Astrocyte of the cerebellum (primary cell): Measurements from ENCODE around the gene HRH3.

ENCODE experiments used
- DNase-seq: peaks from one replicate; pipeline ENCODE4 v3.0.0-alpha.2; 2011; ENCODE audit warnings: low read depth
- H3K4me3 ChIP-seq: 2 replicates; pipeline ENCODE4 v1.5.1; 2011; ENCODE audit warnings: mild to moderate bottlenecking, low read depth, low read length, moderate library complexity
- in situ Hi-C: cut with HindIII; loops from 2 replicates; pipeline ENCODE4 v1.10.0; 2017; ENCODE audit warnings: low sequenced_read_pairs
- TF ChIP-seq, protein P1 (sequence below): IDR thresholded peaks from 2 replicates; pipeline ENCODE4 v1.5.1; 2012; ENCODE audit warnings: low read length, low read depth, moderate library complexity, mild to moderate bottlenecking; ENCODE audit errors: missing control alignments

Gene HRH3

GRCh38 chr20:62228982-62229545, 9.0 kb upstream of the HRH3 start:
- TF ChIP-seq, protein P1, sequence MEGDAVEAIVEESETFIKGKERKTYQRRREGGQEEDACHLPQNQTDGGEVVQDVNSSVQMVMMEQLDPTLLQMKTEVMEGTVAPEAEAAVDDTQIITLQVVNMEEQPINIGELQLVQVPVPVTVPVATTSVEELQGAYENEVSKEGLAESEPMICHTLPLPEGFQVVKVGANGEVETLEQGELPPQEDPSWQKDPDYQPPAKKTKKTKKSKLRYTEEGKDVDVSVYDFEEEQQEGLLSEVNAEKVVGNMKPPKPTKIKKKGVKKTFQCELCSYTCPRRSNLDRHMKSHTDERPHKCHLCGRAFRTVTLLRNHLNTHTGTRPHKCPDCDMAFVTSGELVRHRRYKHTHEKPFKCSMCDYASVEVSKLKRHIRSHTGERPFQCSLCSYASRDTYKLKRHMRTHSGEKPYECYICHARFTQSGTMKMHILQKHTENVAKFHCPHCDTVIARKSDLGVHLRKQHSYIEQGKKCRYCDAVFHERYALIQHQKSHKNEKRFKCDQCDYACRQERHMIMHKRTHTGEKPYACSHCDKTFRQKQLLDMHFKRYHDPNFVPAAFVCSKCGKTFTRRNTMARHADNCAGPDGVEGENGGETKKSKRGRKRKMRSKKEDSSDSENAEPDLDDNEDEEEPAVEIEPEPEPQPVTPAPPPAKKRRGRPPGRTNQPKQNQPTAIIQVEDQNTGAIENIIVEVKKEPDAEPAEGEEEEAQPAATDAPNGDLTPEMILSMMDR = no peak
- H3K4me3 ChIP-seq = no peak overlapping the region
- in situ Hi-C loops = no loop called here
- DNase-seq = no peak

DNA sequence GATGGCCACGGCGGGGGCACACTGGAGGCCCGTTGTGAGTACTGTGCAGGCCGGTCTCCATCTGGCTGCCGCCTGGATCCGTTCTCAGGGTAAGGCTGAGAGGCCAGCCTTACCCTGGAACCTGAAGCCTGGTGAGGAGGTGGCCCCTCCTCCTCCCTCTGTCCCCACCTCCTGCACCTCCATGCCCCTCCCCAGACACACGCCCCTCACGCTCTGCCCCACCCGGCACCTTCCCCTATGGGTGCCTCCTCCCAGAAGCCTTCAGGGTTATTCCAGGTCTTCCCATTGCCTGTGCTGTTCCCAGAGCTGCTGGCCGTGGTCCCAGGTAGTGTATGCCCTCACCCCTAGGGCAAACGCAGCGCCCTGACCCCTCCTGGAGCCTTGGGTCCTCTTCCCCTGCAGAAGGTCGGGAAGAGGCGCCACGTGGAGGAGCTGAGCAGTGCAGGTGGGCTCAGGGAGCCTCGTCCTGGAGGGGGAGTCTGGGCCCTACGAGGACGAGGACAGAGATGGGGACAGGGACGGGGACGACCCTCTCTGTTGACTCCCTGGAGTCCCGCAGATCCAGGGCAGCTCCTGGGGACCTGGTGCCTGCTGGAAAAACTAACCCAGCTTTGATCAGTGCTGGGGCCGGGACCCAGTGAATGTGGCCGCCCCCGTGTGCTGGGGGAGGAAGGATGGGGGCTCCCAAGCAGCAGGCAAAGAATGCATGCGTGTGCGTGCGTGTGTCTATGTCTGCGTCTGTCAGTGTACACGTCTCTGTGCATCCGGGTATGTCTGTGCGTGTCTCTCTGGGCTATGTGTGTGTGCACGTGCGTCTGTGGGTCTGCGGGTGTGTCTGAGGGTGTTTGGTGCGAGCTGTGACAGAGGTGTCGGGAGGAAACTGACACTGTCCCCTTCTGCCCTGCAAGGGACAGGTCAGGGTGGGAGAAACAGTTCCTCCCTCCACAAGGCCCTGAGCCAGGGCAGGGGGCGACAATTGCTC, 8.2 kb upstream of the HRH3 start:
- no peak for DNase-seq
- in situ Hi-C loops = no loop called here
- H3K4me3 ChIP-seq = no peak overlapping the region
- TF ChIP-seq, protein P1 = no peak

DNA sequence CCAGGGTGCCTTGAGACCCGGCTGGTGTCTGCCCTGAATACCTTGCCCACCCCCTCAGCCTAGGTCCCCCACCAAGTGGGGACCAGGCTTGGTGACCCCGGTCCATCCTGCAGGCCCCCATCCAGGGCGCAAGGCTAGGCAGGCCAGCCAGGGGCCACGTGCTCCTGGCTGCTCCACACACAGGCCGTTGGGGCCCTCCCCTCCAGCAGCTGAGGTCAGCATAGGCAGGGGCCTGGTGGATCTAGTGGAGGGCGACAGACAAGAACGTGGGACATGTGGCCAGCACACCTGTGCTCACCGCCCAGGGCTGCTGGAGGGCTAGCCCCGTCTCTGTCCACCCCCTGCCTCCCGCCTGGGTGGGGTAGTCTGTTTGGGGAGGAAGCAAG, 7.5 kb upstream of the HRH3 start:
- TF ChIP-seq, protein P1 = no peak
- no peak overlapping the region for H3K4me3 ChIP-seq
- in situ Hi-C loops = no loop called here
- no peak for DNase-seq

GRCh38 chr20:62226707-62227590, 6.9 kb upstream of the HRH3 start:
- no peak overlapping the region for H3K4me3 ChIP-seq
- TF ChIP-seq, protein P1 = no peak
- DNase-seq = no peak
- in situ Hi-C loops = no loop called here

DNA sequence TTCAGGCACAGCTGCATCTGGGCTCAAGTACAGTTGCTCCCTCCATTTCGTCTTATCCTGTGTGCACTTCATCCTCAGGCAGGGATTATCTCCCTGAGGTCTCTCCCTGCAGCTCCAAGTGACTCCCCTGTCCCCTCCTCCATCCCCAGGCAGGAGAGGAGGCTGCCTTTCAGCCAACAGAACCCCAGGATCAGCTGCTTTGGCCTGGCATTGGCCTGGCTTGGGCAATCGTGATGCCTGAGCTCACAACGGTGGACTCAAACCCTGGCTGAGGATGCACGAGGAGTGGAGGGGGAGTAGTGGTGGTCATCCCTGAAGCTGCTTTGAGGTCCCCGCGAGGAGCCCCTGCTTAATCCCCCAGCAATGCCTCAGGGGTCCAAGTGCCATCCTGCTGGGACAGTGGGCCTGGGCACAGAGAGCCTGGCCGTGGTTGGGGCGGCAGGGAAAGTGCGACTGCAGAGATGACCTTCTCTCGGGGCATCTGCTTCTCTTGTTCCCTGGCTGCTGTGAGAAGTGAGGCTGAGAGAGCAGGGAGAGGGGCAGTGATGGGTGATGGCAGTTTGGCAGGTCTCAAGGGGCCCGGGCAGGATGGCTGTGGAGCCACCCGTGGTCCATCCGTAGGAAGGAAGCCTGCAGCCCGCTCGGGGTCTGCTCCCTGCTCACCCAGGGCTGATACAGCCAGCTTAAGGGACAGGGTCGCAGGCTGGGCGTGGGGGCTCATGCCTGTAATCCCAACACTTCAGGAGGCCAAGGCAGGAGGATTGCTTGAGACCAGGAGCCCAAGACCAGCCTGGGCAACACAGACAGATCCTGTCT, 6.0 kb upstream of the HRH3 start:
- H3K4me3 ChIP-seq = no peak overlapping the region
- TF ChIP-seq, protein P1 = no peak
- no peak for DNase-seq
- in situ Hi-C loops = no loop called here

GRCh38 chr20:62225026-62225425, 4.9 kb upstream of the HRH3 start:
- TF ChIP-seq, protein P1 = no peak
- no peak overlapping the region for H3K4me3 ChIP-seq
- in situ Hi-C loops = no loop called here
- DNase-seq = no peak
